DMS53 (cell line): Measurements from ENCODE around the gene PRKAR1B.
"Not testable (repeated sequence)": the region's sequence is repeated elsewhere in the genome, so short reads cannot be mapped to it uniquely, and the experiment has no call there.

Experiments used
- DNase-seq: peaks from one replicate; lab custom pipeline; 2025; lab: John Stamatoyannopoulos, UW

The PRKAR1B gene

DNA sequence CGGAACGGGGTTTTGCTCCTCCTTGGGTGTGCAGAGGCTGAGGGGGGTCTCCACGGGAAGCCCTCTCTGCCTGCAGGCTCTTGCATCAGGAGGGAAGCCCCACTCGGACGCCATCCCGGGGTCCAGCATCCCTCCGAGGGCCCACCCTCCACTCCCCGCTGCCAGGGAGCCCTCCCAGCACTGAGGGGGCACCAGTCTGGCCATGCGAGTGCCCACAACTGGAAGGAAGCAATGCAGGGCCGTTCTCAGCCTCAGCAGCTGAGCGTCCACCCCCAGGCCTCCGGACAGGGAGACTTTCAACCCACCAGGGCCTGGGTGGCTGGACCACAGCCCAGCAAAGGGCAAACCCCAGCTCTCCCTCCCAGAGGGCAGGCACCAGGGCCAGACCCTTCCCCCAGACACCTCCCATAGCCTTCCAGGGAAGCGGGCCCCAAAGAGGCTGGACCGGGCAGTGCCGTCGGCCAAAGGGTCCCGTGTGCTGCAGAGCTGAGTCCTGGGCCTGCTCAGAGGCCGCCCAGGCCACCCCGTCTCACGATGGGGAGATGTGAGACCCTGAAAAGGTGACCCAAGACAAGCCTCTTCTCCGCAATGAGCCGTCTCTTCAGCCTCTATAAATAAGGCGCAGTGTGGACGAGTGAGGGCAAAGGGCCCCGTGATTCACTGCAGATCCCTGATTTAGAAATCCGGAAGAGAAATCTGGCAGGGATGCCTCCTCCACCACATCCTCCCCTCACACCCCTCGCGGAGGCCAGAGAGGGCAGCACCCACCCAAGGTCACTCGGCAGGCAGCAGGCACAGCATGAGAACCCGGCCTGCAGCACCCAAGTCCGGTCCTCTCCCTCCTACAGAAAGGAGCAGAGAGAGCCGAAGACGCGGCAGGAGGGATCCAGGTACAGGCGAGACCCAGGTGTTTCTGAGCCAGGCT is 82.4 kb downstream of the PRKAR1B start:
- no peak for DNase-seq

DNA sequence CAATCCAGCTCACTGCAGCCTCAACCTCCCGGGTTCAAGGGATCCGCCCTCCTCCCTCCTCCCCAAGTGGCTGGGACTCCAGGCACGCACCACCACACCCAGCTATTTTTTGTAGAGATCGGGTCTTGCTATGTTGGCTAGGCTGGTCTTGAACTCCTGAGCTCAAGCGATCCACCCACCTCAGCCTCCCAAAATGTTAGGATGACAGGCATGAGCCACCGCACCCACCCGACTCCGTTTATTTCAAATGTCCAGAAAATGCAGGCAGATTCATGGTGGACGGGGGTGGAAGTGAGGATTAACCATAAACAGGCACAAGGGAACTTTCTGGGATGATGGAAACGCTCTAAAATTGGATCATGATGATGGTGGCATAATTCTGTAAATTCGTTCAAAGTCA is 85.1 kb downstream of the PRKAR1B start:
- DNase-seq, result no peak

- peak; percentile 14 for DNase-seq
These were observed 85.8 kb downstream of the PRKAR1B start for GRCh38 chr7:641269-641671.

GRCh38 chr7:638256-639011 is 88.6 kb downstream of the PRKAR1B start:
- no peak for DNase-seq

- no peak for DNase-seq
These were observed 89.3 kb downstream of the PRKAR1B start for GRCh38 chr7:637826-638225.

- DNase-seq, result no peak
These were observed 90.7 kb downstream of the PRKAR1B start for GRCh38 chr7:636396-636795.

GRCh38 chr7:635687-636382 is 91.2 kb downstream of the PRKAR1B start:
- DNase-seq, result not testable (repeated sequence)

DNA sequence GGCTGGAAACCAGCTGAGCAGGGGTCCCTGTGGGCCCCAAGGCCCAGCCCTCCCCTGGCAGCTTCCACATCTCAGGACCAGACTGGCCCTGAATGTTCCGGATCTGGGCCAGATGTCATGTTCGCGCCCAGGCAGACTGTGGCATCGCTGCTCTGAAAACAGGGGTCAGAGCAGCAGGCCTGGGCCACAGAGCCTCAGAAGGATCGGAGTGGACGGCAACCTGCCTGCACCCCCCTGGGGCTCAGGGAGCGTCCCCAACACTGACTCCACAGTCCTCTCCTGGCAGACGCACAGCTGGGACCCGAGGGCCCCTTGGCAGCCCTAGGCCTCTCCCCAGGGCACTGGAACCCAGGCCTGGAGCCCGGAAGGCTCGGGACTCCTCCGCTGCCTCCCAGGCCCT is 91.9 kb downstream of the PRKAR1B start:
- DNase-seq, result no peak

- DNase-seq, result no peak
These were observed 93.6 kb downstream of the PRKAR1B start for GRCh38 chr7:633381-634018.

- DNase-seq, result no peak
These were observed 94.3 kb downstream of the PRKAR1B start for GRCh38 chr7:632831-633210.

GRCh38 chr7:631964-632830 is 94.9 kb downstream of the PRKAR1B start:
- no peak for DNase-seq

GRCh38 chr7:631291-631711 is 95.8 kb downstream of the PRKAR1B start:
- DNase-seq, result no peak

GRCh38 chr7:630539-630938 is 96.5 kb downstream of the PRKAR1B start:
- DNase-seq, result no peak

- no peak for DNase-seq
These were observed 97.0 kb downstream of the PRKAR1B start for GRCh38 chr7:630111-630511.

- DNase-seq, result no peak
These were observed 98.3 kb downstream of the PRKAR1B start for GRCh38 chr7:628826-629225.

- no peak for DNase-seq
These were observed 98.7 kb downstream of the PRKAR1B start for GRCh38 chr7:628402-628763.

- DNase-seq, result no peak
These were observed 99.2 kb downstream of the PRKAR1B start for GRCh38 chr7:627661-628401.

GRCh38 chr7:625376-625971 is 101.6 kb downstream of the PRKAR1B start:
- no peak for DNase-seq

DNA sequence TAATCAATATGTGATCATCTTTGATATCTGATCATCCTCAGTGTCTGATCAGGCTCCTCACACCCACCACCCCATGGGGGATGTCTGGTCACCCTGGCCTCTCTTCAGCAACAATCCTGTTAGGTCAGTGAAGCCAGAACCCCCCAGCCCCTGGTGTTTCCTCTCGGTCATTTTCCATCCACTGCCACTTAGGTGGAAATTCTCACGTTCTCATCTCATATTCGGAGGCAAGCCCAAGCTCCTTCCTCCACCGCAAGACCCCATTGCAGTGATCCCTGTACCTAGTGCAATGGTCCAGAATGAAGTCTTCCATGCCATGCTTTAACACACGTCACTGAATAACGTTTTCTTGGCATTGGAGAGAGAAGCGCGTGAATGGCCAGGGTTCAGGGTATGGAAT is 103.6 kb downstream of the PRKAR1B start:
- no peak for DNase-seq
